Activated gamma-delta T cell (primary cell): Measurements from ENCODE around the gene MED13.
"Not testable (repeated sequence)": the region's sequence is repeated elsewhere in the genome, so short reads cannot be mapped to it uniquely, and the experiment has no call there.

ENCODE experiments used
- DNase-seq: peaks from one replicate; lab custom pipeline; 2025; lab: John Stamatoyannopoulos, UW

The MED13 gene

DNA sequence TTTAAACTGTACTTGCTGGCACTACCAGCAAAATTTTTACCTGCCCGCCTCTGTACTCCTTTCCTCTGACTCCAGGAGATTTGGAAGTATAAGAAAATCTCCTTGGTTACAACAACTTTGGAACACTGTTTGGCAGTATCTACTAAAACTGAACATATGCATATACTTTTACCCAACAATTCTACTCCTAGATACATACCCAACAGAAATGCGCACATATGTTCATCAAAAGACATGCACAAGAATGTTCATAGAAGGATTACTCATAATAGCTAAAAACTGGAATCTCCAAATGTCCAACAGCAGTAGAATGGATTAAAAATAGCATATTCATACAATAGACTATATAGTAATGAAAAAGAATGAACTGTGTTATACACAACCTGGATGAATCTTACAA, 21.7 kb upstream of the MED13 start:
- DNase-seq, result no peak

DNA sequence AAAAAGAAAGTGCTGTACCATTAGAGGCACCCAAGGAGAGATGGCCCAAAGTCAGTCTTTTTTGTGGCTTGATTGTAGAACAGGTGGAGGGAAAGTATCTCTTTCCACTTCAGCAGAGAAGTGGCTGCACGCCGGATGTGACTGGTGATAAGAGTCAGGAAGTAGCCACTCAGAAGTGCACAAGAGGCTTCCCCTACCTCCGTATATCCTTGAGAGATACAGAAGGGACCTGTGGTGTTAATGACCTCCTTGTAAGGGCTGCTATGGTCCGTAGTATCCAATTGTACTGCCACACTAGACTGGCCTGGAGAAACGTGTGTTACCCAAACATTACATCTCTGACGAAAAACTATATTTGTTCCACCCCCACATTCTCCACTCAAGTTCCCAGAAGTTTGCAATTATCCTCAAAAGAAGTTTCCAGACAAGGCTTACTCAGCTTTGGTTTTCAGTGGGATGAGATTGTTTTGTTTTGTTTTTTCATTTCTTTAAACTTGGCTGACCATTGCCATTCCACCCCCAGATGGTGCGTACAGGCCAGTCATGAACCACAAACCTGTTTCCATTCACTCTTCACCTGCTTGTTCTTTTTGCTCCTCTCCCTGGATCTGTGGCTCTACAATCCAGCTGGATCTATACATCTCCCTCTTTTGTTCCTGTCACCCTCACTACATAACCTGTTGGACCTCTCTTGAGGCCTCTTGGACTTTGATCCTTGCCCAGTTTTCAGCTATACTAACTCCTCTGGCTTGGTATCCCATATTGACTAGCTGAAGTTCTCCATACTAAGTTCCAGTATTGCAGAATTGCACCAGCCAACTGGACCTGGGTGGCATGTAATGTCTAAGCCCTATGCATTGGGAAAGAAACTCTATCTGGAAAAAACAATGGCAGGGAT, 20.7 kb upstream of the MED13 start:
- DNase-seq, result no peak

DNA sequence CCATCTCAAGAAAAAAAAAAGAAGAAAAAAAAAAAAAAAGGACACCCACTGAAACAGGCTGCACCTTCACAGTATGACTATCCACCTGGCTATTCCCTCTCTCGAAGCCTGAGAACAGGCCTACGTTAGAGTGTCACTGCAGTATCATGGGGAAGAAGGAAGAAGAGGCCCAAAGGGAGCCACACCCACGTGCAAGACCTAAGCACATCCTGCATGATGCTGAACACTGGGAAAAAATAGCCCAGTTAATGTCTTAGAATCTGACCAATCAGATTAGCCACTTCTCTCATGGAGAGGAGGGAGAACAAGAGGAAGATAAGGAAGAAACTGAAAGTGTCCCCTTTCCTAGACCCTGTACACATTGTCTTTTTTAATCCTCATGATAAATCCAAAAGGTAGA, 19.5 kb upstream of the MED13 start:
- DNase-seq, result no peak

DNA sequence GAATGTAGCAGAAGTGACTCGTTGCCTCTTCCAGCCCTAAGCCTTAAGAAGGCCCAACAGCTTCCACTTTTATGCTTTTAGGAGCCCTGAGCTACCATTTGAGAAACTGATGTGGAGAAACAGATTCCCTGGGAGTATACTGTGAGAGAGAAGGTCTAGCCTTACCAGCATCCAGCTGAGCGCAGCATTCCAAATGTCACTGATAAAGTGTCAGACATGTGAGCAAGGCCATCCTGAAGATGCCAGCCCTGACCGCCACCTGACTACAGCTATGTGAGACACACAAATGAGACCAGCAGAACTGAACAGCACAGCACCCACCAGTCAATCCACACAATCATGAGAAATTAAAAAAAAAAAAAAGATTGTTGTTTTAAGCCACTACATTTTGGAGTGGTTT, 18.6 kb upstream of the MED13 start:
- DNase-seq, result no peak

DNA sequence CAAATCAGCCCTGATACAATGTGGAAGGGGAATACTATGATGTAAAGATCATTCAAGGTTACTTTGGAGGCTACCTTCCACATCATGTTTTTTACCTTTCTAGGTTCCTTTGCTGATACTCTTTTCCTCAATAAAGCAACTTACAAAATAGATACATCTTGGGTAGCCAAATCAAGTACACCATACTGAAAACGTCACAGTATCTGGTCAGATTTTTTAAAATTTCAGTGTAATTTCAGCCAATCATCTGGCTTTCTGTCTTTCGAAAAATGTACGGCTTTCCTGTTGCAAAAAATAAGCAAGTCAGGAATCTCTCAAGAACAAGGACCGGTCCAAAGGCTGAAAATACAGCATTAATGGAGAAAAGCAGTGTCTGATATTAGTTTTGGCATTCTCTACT, 15.6 kb upstream of the MED13 start:
- DNase-seq, result no peak

DNA sequence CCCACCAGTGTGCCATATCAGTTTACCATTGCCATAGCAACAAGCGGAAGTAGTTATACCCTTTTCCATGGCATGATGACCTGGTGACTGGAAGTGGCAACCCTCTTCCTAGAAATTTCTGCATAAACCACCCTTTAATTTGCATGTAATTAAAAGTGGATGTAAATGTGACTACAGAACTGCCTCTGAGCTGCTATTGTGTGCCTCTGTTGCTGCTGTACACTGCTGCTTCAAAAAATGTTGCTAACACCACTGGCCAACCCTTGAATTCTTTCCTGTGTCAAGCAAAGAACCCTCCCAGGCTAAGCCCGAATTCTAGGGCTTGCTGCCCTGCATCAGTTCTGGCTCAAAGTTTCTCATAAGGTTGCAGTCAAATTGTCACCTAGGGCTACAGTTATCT, 12.9 kb upstream of the MED13 start:
- no peak for DNase-seq

DNA sequence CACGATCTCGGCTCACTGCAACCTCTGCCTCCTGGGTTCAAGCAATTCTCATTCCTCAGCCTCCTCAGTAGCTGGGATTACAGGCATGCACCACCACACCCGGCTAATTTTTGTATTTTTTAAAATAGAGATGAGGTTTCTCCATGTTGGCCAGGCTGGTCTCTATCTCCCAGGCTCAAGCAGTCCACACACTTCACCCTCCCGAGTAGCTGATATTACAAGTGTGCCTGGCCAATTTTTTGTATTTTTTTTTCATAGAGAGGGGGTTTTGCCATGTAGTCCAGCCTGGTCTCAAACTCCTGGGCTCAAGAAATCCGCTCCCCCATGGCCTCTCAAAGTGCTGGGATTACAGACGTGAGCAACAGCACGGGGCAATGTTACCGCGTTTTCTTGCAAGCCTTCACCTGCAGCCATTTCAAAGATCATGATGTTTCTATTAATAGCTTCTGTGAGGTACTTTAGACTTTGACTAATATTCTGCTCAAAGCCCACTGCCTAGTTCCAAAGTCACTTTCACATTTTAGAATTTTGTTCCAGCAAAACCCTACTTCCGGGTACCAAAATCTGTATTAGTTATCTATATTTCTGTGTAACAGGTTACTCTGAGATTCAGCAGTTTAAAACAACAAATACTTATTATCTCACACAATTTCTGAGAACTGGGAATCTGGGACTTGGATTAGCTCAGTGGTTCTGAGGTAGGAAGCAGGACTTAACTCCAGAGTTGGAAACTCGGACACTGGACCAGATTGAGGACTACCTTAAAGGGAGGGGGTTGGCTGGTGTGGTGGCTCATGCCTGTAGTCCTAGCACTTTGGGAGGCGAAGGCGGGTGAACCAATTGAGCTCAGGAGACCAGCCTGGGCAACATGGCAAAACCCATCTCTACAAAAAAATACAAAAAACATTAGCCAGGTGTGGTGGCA, 12.0 kb upstream of the MED13 start:
- DNase-seq, result no peak

DNA sequence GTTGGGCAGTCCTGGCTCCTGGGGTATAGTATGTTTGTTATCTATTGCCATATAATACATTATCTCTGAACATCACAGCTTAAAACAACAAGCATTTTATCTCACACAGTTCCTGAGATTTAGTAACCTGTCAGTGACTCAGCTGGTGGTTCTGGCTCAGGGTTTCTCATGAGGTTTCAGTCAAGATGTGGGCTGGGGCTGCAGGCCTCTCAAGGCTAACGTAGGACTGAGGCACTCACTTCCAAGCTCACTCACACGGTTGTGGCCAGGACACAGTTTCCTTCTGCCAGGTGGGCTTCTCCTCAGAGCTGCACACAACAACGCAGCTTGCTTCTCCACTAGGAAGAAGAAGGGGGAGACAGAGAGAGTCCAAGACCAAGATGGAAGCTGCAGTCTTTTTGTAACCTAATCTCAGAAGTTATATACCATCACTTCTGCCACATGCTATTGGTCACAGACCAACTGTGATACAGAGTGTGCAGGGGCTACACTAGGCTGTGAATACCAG, 10.3 kb upstream of the MED13 start:
- DNase-seq, result no peak

DNA sequence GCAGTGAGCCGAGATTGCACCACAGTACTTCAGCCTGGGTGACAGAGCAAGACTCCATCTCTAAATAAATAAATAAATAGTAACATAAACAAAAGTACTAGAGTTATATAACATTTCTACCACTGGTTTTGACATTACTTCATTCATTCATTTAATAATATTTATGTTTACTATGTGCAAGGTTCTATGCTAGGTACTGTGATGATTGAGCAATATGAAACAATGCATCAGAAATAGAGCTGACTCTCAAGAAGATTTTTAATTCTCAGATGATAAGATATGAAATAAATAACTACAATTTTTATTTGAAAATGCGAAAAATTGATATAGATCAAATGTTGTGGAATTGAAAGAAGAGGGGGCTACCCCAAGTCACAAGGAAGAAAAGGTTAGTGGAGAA, 8.9 kb upstream of the MED13 start:
- DNase-seq, result no peak

DNA sequence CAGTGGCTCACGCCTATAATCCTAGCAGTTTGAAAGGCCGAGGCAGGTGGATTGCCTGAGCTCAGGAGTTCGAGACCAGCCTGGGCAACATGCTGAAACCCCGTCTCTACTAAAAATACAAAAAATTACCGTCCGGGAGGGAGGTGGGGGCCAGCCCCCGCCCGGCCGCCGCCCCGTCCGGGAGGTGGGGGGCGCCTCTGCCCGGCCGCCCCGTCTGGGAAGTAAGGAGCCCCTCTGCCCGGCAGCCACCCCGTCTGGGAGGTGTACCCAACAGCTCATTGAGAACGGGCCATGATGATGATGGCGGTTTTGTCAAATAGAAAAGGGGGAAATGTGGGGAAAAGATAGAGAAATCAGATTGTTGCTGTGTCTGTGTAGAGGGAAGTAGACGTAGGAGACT, 7.8 kb upstream of the MED13 start:
- DNase-seq, result not testable (repeated sequence)

DNA sequence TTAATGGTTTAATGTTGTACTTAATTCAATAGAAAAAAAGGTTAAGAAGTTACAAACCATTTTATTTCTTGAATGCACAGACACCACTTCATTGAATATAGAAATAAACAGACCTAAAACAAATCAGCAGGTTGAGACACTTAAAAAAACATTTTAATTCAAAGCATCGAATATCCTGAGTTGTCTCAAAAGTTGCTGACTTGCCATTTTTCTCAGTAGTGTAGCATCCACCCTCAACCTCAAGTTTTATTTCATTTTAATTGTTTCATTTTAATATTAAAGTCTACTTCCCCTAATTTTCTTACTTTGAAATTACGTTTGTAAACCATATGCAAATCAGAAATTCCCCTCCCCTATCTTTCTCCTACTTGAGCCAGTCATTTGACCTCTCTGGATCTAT, 5.8 kb upstream of the MED13 start:
- DNase-seq, result no peak

DNA sequence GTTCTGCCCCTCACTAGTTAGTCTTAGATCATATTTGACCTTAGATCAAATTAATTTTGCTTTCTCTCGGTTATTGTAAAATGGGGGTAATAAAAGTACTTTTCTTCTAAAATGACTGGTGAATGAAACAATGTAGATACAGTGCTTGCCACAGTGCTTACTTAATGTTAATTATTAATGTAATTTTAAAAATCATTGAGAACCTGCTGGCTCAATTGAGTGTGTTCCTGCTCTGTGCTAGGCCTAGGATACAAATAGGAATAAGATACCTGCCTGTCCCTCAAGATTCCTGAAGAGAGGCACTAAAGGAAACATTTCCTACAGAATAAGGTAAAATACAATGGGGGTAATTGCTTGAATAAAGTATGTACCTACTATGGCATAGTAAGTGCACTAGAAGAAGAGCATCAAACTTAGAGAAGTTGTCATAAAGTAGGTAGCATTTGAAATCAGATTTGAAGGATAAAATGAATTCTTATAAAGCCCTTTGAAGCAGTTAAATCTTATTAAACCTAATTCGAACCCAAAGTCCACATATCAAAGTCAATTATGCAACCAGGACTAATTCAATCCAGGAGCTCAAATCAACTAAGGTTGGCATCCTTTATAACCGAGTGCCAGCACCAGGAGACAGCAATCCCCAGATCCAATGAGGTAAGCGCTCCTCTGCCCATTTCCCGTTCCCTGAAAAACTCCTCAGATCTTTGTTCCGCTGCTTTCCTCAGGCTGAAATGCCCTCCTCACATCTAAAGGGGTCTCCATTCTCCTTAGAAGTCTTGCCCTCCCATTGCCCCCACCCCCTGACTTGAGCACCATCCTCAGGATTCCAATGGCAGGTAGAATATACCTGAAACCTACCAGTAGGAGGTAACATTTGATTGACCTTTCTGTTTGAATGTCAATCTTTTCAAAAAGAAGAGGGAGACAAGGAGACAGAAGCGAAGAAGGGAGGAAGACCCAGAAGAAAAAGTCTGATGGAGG, 2.4 kb upstream of the MED13 start:
- DNase-seq, result no peak

DNA sequence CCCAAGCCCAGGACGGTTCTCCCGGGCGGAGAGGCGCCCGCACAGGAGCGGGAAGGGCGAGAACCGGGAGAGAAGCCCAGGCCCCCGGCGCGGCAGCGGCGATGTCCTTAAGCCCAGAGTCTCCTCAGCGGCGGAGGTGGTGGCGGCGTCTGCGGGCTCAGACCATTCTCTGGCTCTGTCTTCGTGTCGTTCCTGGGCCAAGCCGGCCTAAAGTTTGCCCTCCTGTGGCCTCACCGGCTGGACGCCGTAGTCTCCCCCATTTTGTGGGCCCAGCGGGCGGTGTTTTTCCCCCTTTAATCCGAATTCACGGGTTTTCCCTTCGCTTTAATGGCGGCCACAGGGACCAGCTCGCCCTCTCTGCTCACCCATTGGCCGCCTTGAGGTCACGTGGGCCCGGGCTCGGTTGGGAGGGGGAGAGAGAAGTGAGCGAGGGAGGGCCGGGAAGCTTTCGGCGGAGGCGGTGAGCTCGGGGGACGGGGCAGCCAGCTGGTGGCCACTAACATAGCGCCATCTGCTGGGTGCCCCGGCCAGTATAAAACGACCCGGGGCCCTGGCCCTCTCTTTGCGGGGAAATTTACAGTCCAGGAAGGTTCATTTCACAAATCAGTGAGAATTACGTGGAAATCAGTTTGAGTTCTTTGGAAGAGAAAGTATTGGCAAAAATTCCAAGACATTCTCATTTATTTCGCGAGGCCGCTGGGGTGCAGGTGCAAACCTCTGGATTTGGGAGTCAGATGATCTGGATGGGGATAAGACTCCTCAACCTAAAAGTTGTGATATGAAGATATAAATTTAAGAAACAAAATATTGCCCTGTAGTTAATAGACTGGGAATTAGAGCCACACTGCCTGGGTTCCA, 762 bp upstream of the MED13 start:
- peak; percentile 97 for DNase-seq

DNA sequence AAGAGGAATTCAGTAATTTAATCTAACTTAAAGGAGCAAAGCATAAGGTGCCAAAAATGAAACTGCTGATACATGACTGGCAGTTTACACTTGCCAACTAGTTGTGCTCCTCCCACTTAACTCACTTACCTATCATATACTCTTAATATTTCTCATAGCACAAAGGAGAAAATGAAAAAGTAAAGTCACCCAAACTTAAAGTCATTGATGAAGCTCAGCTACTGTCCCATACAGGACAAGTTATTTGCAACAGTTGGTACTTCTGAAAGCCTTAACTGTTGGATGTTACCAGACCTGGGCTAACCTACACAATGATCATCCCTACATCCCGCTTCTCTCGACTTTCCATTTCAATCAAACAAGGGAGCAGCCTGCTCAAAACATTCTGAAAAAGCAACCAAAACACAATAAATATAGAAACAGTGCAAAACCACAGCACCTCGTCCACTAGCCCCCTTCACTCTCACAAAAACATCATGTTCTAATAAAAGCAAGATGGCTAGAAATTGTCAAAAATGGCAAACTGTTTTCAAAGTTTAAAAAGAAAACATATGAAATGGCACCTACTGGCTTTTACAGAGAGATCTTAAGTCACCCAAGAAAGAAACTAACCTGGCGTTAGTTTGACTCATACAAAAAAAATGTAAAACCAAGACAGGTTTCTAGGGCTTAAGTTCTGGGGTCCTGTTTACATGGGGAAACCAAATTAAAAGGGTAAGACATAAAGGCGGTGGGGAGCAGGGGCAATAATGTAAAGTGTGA, 868 bp downstream of the MED13 start:
- DNase-seq, result no peak

DNA sequence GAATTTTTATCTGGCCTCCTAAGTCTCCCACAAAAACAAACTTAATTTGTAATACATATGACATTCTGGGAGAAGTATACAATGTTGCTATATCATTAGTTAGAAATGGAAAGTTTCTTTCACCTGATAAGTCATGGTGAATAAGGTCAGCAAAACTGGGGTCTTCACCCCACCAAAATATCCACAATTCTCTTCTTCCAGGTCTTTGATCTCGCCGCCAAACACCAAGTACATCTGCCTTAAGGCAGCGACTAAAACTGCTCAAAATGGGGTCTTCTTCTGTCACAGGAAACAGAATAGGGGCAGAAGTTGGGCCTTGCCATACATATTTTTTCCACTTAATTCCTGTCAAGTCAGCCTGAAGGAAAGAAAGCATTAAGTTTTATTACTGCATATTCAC, 2.1 kb downstream of the MED13 start:
- no peak for DNase-seq

DNA sequence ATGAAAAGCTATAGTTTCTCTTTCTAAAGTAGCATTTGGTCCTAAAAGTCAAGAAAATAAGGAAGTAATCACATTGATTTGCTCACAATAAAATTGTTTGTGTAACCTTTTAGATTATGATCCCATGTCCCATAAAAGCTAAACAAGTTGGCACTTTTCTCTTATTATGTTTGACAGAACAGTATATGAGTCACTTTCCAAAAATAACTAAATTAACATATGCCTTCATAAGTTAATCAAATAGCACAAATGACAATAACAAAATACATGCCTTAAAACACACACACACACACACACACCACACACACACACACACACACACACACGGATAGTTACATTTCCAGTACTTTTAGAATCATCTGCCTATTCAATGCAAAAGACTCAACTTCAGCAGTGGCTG, 2.8 kb downstream of the MED13 start:
- DNase-seq, result no peak

DNA sequence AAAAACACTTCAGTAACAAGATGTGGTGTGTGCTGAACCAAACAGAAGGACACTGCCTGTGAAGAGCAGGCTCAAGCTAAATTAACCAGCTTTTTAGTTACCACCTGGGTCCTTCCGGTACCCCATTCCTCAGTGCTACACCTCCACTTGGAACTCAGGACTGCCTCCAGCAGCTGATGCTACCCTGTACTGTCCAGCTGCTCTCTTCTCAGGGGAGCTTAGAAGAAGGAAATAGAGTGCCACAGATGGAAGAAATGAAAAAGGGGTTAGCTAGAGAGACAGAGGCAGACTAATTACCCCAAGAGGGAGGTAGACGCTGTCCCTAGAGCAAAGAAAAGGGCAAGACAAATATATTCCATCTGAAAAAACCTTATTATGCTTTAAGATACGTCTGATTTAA, 5.7 kb downstream of the MED13 start:
- DNase-seq, result no peak

DNA sequence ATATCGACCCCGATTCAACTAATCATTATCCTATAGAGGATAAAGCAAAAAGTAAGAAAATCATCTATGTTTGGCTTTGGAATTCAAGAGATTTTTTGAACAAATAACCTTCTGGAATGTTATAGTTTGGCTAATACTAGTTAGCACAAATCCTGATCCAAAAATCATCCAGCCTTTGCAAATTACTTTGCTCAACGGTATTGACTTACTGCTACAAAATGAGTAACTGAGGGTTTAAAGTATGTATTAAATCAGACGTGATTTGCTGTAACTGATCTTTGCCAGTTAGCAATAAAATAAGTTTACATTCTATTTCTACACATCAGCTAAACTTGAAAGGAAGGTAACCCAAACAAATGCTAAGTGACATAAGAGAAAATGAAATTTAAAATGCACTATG, 6.5 kb downstream of the MED13 start:
- no peak for DNase-seq

DNA sequence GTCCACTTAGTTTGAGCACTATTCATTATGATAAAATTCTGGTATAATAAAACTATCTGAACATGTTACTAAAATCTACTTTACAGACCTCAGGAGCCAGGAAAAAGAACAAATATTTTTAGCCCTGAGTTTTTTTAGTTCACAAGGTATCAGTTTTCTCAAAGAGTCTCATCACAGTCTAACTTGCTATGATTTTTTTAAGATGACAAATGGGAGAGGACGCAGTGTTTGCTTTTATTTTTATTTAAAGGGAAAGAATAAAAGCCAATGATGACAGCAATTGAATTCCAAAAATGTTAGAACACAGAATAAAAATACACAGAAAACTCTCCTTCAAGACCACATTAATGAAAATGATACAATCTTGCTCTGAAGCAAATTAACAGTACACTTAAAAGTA, 7.4 kb downstream of the MED13 start:
- DNase-seq, result no peak

DNA sequence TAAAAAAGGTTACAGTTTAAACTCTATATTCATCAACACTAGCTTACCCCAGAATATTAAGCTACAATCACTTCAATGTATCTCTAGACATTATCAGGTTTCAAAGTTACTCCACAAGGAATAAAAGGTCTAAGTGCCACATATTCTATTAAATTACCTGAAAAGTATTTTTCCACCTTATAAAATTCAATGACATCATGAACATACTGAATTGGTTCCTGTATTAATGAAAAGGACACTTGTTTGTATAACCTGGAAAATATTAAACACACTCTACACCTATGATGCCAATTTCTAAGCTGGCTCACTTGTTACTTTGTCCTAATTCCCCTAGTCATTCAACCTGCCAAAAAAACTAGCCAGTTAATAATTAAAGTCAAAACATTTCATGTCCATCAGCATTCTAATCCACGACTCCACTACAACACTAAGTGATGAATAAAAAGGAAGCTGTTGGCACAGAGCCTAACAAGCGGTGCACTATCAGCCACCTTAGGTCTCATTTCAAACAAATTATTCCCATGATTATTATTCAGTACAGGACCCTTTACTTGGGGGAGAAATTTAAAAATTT, 12.2 kb downstream of the MED13 start:
- DNase-seq, result no peak
